ENCODE measurements around the gene CYB5RL. TPM values are rescaled to one million over a fixed set of nuclear protein-coding genes. Genes with fewer than 3 reads are reported as not detected.

Gene CYB5RL
- total and polyA plus RNA-seq, 2 donors (not counting 3 experiments of a cell fraction or from before 2014, with no cell fraction given) = 5.8 to 8.6 TPM

- TF ChIP-seq POLR2A (IDR thresholded peaks at IDR 0.05; ENCODE audit: low read depth, low read length) (no peak), MAX (IDR thresholded peaks at IDR 0.05; ENCODE audit: insufficient read depth, insufficient read length) (no peak), EZH2 (IDR thresholded peaks at IDR 0.05; ENCODE audit: borderline replicate concordance, low read depth, low read length, severe bottlenecking) (no peak), POLR2AphosphoS5 (IDR thresholded peaks at IDR 0.05; ENCODE audit: insufficient read depth, low read depth, low read length) (no peak), FOS (IDR thresholded peaks at IDR 0.05; ENCODE audit: borderline replicate concordance, insufficient read depth, low read length) (no peak), GATA2 (IDR thresholded peaks at IDR 0.05; ENCODE audit: insufficient read depth, insufficient read length, low read depth, low read length) (no peak), JUN (IDR thresholded peaks at IDR 0.05; ENCODE audit: borderline replicate concordance, insufficient read depth, insufficient read length, low read depth) (no peak), MYC (IDR thresholded peaks at IDR 0.05; ENCODE audit: low read depth, low read length) (no peak)
- TF ChIP-seq, protein P1, sequence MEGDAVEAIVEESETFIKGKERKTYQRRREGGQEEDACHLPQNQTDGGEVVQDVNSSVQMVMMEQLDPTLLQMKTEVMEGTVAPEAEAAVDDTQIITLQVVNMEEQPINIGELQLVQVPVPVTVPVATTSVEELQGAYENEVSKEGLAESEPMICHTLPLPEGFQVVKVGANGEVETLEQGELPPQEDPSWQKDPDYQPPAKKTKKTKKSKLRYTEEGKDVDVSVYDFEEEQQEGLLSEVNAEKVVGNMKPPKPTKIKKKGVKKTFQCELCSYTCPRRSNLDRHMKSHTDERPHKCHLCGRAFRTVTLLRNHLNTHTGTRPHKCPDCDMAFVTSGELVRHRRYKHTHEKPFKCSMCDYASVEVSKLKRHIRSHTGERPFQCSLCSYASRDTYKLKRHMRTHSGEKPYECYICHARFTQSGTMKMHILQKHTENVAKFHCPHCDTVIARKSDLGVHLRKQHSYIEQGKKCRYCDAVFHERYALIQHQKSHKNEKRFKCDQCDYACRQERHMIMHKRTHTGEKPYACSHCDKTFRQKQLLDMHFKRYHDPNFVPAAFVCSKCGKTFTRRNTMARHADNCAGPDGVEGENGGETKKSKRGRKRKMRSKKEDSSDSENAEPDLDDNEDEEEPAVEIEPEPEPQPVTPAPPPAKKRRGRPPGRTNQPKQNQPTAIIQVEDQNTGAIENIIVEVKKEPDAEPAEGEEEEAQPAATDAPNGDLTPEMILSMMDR (IDR thresholded peaks at IDR 0.05; ENCODE audit: extremely low read depth in 1 of 2, insufficient read depth in 1 of 2, low read depth in 1 of 2, low read length in 2 of 2) = no peak
- POLR2A ChIA-PET = no interaction called here
- no TSS peak for BruUV-seq (replicated peaks)
- no peak for FAIRE-seq
- no peak overlapping the region for H3K4me3 ChIP-seq (replicated peaks in 1 of 3; ENCODE audit: insufficient read depth in 1 of 3, low read depth in 1 of 3, low read length in 3 of 3)
- no peak overlapping the region for H3K4me2 ChIP-seq (ENCODE audit: insufficient read depth, low read length)
- H3K79me2 ChIP-seq (ENCODE audit: control insufficient read depth, insufficient read depth, low read length) = no peaks in the 10 kb centered on the region
- peaks cover 3% of the 10 kb centered on the region for H3K4me1 ChIP-seq (ENCODE audit: control insufficient read depth, extremely low read depth, insufficient read depth, low read length)
- H3K27me3 ChIP-seq (ENCODE audit: control insufficient read depth in 2 of 2, insufficient read depth in 2 of 2, low read length in 2 of 2) = no peaks in the 10 kb centered on the region
- intact Hi-C loops (cut with micrococcal nuclease) = no loop called here
- no peak for DNase-seq (ENCODE audit: low read depth, low spot score)
- H3K36me3 ChIP-seq (ENCODE audit: control insufficient read depth in 2 of 2, extremely low read depth in 1 of 2, insufficient read depth in 2 of 2, low read length in 2 of 2) = peaks cover 11 to 31% of the 10 kb centered on the region in 2 experiments
- H4K20me1 ChIP-seq (replicated peaks; ENCODE audit: control insufficient read depth, extremely low read depth, insufficient read depth, low read length) = no peaks in the 10 kb centered on the region
- H3K9me3 ChIP-seq (replicated peaks; ENCODE audit: control insufficient read depth, insufficient read depth, low read length) = no peaks in the 10 kb centered on the region
- dilution Hi-C loops (cut with MboI; ENCODE audit: extremely low pct_ligation_motif_present, low sequenced_read_pairs) = no loop called here
- CTCF ChIA-PET = interaction anchor here (1.0 to 3.3 kb wide), 5 partner anchors 10 to 270 kb away, joined by 3 to 26 read pairs (median 8); no protein-coding TSS in a partner anchor
- no peak overlapping the region for H3K27ac ChIP-seq (ENCODE audit: insufficient read depth, low read depth, low read length)
- no peaks in the 10 kb centered on the region for H3K9me1 ChIP-seq (replicated peaks; ENCODE audit: control insufficient read depth, extremely low read depth, insufficient read depth, low read length)
- no peak overlapping the region for H3K9ac ChIP-seq (replicated peaks; ENCODE audit: extremely low read depth, insufficient read depth, low read length)
- H2AFZ ChIP-seq (ENCODE audit: low read depth, low read length) = no peak overlapping the region
These were observed 19.3 kb upstream of the CYB5RL start for GRCh38 chr1:54218883-54219687.

Data from endothelial cell of umbilical vein (primary cell).